Hepatocyte (in vitro differentiated cells): Measurements from ENCODE around the gene ASCL3. TPM values are rescaled to one million over a fixed set of nuclear protein-coding genes. Genes with fewer than 3 reads are reported as not detected.

Source experiments
- DNase-seq: peaks from one replicate; pipeline ENCODE4 v3.0.0-alpha.2; 2016; ENCODE audit warnings: low spot score
- H2AFZ ChIP-seq: fragments of 200-600 bp; sonication (generic); 2 replicates; pipeline ENCODE4 v1.6.0; 2016; ENCODE audit warnings: antibody characterized with exemption, mild to moderate bottlenecking
- H3K27ac ChIP-seq: fragments of 200-600 bp; sonication (generic); 2 replicates; pipeline ENCODE4 v1.5.1; 2016; ENCODE audit warnings: mild to moderate bottlenecking
- H3K27me3 ChIP-seq: fragments of 200-600 bp; sonication (generic); 2 replicates; pipeline ENCODE4 v1.6.1; 2016
- H3K36me3 ChIP-seq: fragments of 200-600 bp; sonication (generic); replicated peaks from 2 replicates; pipeline ENCODE4 v1.5.1; 2016; ENCODE audit warnings: low read depth; ENCODE audit not compliant: insufficient read depth
- H3K4me1 ChIP-seq: fragments of 200-600 bp; sonication (generic); 2 replicates; pipeline ENCODE4 v1.5.1; 2016; ENCODE audit warnings: mild to moderate bottlenecking, moderate library complexity; ENCODE audit not compliant: insufficient read depth
- H3K4me2 ChIP-seq: fragments of 200-600 bp; sonication (generic); 2 replicates; pipeline ENCODE4 v1.6.0; 2016
- H3K4me3 ChIP-seq: fragments of 200-600 bp; sonication (generic); 2 replicates; pipeline ENCODE4 v1.5.1; 2016; ENCODE audit warnings: mild to moderate bottlenecking
- H3K79me2 ChIP-seq: fragments of 200-600 bp; sonication (generic); 2 replicates; pipeline ENCODE4 v1.6.0; 2017; ENCODE audit warnings: mild to moderate bottlenecking
- H3K9me2 ChIP-seq: fragments of 200-600 bp; sonication (generic); replicated peaks from 2 replicates; pipeline ENCODE4 v1.6.0; 2017; ENCODE audit warnings: mild to moderate bottlenecking; ENCODE audit not compliant: insufficient read depth
- H3K9me3 ChIP-seq: fragments of 200-600 bp; sonication (generic); 2 replicates; pipeline ENCODE4 v1.5.1; 2016; ENCODE audit warnings: low read depth, mild to moderate bottlenecking
- H4K20me1 ChIP-seq: fragments of 200-600 bp; sonication (generic); 2 replicates; pipeline ENCODE4 v1.6.0; 2016; ENCODE audit warnings: mild to moderate bottlenecking; ENCODE audit not compliant: insufficient read depth, poor library complexity, severe bottlenecking
- CTCF ChIP-seq: fragments of 200-600 bp; sonication (generic); IDR thresholded peaks from 2 replicates; pipeline ENCODE4 v1.5.1; 2016; ENCODE audit warnings: antibody characterized with exemption, mild to moderate bottlenecking; ENCODE audit not compliant: poor library complexity
- EZH2 ChIP-seq: fragments of 200-600 bp; sonication (generic); IDR thresholded peaks from 2 replicates; pipeline ENCODE4 v1.6.1; 2016; ENCODE audit warnings: antibody characterized with exemption, mild to moderate bottlenecking, borderline replicate concordance
- EZH2phosphoT487 ChIP-seq: fragments of 200-600 bp; sonication (generic); IDR thresholded peaks from one replicate; pipeline ENCODE4 v1.6.1; 2018; ENCODE audit warnings: antibody characterized with exemption, mild to moderate bottlenecking, low read depth, moderate library complexity; ENCODE audit not compliant: unreplicated experiment, severe bottlenecking
- WGBS: methylation state at CpG from one replicate; pipeline ENCODE4 v1.1.6; 2016; ENCODE audit warnings: low lambda C conversion rate; ENCODE audit errors: missing lambda C conversion rate; 5-methylcytosine and 5-hydroxymethylcytosine counted together
- polyA plus RNA-seq: library from polyadenylated mRNA; unstranded; fragments of >200 nt; fragmentation: Nextera tagmentation; extraction: Ambion mirVana; gene quantifications from 2 replicates; pipeline ENCODE4 v1.2.1, GENCODE V29; 2016
- total RNA-seq: library from RNA; depleted of rRNA; stranded (reverse); fragments of >200 nt; gene quantifications from 2 replicates; pipeline ENCODE4 v1.2.3, GENCODE V29; 2014

Gene ASCL3
- total and polyA plus RNA-seq, 2 experiments from 2014 or later = not detected

GRCh38 chr11:8932564-8933180 is 10.1 kb downstream of the ASCL3 start, which contains the start of gene C11orf16:
TSS of gene C11orf16 (minus strand) at chr11:8932947. CDS start at chr11:8932308, 639 bp downstream.
- H3K4me3 ChIP-seq = no peak within 1 kb of the TSS
- no peak within 1 kb of the TSS for H3K4me2 ChIP-seq
- H3K4me1 ChIP-seq = no peaks in the 10 kb centered on the region
- no peak within 1 kb of the TSS for H3K27ac ChIP-seq
- H3K79me2 ChIP-seq = no peaks in the 10 kb centered on the region
- TF ChIP-seq EZH2phosphoT487 (no peak), CTCF (no peak), EZH2 (no peak)
- no peaks in the 10 kb centered on the region for H3K36me3 ChIP-seq
- 74% methylated on average over 5 of the region's 12 CpGs for WGBS
- DNase-seq = no peak
- H4K20me1 ChIP-seq = no peaks in the 10 kb centered on the region
- H3K9me3 ChIP-seq = no peaks in the 10 kb centered on the region
- no peaks in the 10 kb centered on the region for H3K27me3 ChIP-seq
- no peak within 1 kb of the TSS for H2AFZ ChIP-seq
- H3K9me2 ChIP-seq = no peaks in the 10 kb centered on the region

GRCh38 chr11:8930456-8931175 is 12.2 kb downstream of the ASCL3 start:
- H3K9me2 ChIP-seq = no peaks in the 10 kb centered on the region
- no peak overlapping the region for H2AFZ ChIP-seq
- TF ChIP-seq EZH2 = no peak
- TF ChIP-seq CTCF = no peak
- no peak for TF ChIP-seq EZH2phosphoT487
- no peaks in the 10 kb centered on the region for H3K4me1 ChIP-seq
- no peaks in the 10 kb centered on the region for H3K79me2 ChIP-seq
- H3K27ac ChIP-seq = no peak overlapping the region
- no peaks in the 10 kb centered on the region for H3K9me3 ChIP-seq
- no peak for DNase-seq
- H3K27me3 ChIP-seq = no peaks in the 10 kb centered on the region
- no peaks in the 10 kb centered on the region for H3K36me3 ChIP-seq
- no peak overlapping the region for H3K4me3 ChIP-seq
- 87% methylated on average over 12 of the region's 12 CpGs for WGBS
- no peaks in the 10 kb centered on the region for H4K20me1 ChIP-seq
- no peak overlapping the region for H3K4me2 ChIP-seq

- Histone ChIP-seq H3K27ac (no peak overlapping the region), H3K4me3 (no peak overlapping the region), H3K9me3 (no peaks in the 10 kb centered on the region), H3K4me2 (no peak overlapping the region), H3K9me2 (no peaks in the 10 kb centered on the region), H3K36me3 (no peaks in the 10 kb centered on the region), H4K20me1 (no peaks in the 10 kb centered on the region), H3K4me1 (no peaks in the 10 kb centered on the region), H3K27me3 (no peaks in the 10 kb centered on the region), H3K79me2 (no peaks in the 10 kb centered on the region), H2AFZ (no peak overlapping the region)
- DNase-seq = no peak
- TF ChIP-seq CTCF (no peak), EZH2 (no peak), EZH2phosphoT487 (no peak)
- 93% methylated on average over 9 of the region's 9 CpGs for WGBS
Observed at GRCh38 chr11:8928981-8929615, 13.7 kb downstream of the ASCL3 start.
